ENCODE results near the gene LTF.
"Not testable (repeated sequence)": the region's sequence is repeated elsewhere in the genome, so short reads cannot be mapped to it uniquely, and the experiment has no call there.

The LTF gene

DNA sequence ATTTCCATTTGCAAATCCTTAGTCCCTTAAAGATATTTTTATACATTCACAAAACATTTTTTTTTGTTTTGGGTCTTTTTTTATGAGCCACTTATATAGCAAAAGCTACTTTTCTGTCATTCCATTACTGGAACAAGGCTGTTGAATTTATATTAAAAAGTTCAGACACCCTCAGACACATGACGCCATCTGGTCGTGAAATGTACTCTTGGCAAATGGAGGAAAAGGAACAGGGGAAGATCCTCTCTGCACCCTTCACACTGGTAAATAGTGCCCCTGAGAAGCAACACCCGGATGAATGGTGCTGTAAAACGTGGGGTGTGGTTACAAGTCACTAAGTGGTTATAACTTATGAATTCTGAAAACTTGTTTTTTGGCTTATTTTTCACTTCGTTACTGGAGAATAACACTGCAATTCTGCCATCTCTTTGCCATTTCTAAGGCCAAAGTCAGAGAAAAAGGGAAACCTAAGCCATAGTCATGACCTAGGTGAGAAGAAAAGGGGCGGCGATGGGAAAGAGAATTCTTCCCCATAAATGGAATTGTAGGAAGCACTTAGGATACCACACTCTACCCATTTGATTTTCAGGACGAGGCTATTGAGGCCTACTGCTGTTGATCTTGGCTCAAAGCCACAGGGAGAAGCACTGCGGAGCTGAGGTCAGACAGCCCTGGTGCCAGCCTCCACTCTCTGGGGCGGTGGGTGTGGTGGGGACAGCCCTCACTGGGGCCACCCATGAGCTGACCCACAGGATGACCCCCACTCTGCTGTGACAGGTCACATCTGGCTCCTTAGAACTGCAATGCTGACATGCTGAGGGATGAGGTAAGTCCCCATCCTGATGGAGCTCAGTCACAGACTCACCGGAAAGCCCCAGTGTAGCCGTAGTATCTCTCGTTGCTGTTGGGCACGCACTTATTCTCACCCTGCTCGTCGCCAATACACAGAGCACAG, 21.9 kb downstream of the LTF start:
- DNase-seq (ENCODE audit: low read depth) = no peak

DNA sequence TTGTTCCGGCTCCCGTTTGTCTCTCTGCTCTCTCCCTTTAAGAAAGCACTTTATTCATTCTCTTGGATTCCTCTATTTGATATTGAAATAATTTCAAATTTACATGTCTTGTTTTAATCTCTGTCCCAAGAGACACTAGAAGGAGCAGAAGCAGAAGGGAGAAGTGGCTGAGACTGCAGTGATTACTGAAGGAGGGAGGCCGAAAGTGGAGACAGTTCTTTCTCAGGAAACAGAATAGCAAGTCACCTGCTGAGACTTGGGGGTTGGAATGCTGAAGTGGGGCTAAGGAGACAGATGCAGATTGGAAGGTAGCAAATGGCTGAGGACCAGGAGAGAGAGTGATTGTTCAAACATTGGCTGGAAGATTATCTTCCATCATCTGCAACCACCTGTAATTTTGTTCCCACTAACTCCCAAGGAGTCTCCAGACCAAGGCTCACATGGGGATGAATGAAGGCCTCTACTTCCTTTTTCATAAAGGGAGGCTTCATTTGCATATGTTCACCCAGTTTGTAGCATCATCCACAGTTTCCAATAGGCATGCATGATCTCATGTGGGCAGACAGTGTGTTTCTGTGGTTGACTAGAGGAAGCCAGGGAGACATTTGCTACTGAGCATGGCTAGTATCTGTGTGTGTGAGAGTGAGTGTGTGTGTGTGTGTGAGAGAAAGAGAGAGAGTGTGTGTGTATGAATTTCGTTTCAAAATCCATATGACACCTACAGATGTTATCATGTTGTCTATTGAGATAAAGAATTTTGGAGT, 24.0 kb downstream of the LTF start:
- TF ChIP-seq, protein P1, sequence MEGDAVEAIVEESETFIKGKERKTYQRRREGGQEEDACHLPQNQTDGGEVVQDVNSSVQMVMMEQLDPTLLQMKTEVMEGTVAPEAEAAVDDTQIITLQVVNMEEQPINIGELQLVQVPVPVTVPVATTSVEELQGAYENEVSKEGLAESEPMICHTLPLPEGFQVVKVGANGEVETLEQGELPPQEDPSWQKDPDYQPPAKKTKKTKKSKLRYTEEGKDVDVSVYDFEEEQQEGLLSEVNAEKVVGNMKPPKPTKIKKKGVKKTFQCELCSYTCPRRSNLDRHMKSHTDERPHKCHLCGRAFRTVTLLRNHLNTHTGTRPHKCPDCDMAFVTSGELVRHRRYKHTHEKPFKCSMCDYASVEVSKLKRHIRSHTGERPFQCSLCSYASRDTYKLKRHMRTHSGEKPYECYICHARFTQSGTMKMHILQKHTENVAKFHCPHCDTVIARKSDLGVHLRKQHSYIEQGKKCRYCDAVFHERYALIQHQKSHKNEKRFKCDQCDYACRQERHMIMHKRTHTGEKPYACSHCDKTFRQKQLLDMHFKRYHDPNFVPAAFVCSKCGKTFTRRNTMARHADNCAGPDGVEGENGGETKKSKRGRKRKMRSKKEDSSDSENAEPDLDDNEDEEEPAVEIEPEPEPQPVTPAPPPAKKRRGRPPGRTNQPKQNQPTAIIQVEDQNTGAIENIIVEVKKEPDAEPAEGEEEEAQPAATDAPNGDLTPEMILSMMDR (IDR thresholded peaks at IDR 0.05; ENCODE audit: control insufficient read depth, extremely low read depth, insufficient read depth) = no peak
- H3K4me3 ChIP-seq (ENCODE audit: low read depth, low read length) = no peak overlapping the region
- DNase-seq (ENCODE audit: low read depth) = no peak

More for the DNA sequence above, 21.9 kb downstream of the LTF start:
- TF ChIP-seq, protein P1 (IDR thresholded peaks at IDR 0.05; ENCODE audit: control insufficient read depth, extremely low read depth, insufficient read depth) = peak; percentile 42
- no peak overlapping the region for H3K4me3 ChIP-seq (ENCODE audit: low read depth, low read length)

DNA sequence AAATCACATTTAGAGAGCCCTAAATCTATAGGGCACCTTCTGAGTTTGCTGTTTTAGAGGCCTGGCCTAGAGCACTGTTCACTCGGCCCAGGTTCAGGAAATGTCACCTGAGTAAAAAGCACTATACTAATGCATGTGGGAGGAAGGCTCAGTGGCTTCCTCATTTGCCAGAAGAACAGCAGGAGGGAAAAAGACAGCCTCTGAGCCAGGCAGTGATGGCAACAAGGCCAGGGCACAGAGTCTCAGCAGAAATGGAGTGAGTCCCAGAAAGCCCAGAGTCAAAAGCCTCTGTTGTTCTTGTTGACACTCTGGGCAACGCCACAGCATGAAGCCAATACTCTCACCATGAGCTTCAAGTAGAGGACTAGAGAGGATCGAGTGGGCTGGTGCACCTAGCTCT, 25.9 kb downstream of the LTF start:
- TF ChIP-seq, protein P1 (IDR thresholded peaks at IDR 0.05; ENCODE audit: control insufficient read depth, extremely low read depth, insufficient read depth) = no peak
- no peak for DNase-seq (ENCODE audit: low read depth)
- H3K4me3 ChIP-seq (ENCODE audit: low read depth, low read length) = no peak overlapping the region

DNA sequence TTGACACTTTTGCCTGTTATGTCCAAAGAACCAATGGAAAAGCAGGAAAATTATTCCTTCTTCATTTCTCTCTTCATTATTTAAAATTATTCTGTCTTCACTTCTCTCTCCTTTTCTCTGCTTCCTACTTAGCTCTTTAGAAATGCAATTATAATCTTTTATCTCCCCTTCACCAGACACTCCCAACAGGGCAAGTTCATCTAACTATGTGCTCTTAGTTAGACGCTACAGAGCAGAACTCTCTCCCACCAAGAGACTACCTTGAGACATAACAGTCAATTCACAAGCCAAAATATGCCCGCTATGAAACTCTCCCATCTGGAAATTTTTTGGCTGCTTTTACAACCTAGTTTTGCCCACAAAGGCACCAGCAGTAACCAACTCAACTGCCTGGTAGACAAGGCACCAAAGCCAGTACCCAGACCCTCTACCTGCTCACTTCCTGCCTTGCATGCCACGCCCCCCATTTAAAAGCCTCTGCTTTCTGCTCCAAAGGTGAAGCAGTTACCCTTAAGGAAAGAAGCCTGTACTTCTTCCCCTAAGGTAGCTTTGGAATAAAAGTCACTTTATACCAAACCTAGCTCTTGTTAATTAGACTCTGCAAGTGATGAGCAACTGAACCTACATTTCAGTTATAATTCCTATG, 29.5 kb downstream of the LTF start:
- TF ChIP-seq, protein P1 (IDR thresholded peaks at IDR 0.05; ENCODE audit: control insufficient read depth, extremely low read depth, insufficient read depth) = no peak
- no peak for DNase-seq (ENCODE audit: low read depth)

DNA sequence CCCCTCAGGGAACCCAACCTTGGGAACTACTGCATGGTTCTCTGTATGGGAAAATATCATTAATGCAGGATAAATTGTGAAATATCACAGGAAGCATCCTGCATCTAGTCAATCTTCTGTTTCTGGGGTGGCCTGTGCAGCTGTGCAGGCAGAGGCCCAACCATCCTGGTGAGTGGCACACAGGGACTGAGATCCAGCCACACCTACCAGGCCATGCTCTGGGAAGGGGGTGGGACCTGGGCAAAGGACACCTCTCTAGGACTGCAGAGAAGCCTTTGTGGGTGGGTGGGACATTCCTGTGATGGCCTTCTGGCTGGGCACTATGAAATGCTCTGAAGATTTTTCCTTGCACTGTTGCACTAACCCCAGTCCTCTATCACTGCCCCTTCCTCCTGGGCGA, 30.9 kb downstream of the LTF start:
- TF ChIP-seq, protein P1 (IDR thresholded peaks at IDR 0.05; ENCODE audit: control insufficient read depth, extremely low read depth, insufficient read depth) = no peak
- no peak for DNase-seq (ENCODE audit: low read depth)
- no peak overlapping the region for H3K4me3 ChIP-seq (ENCODE audit: low read depth, low read length)

More for the DNA sequence above, 29.5 kb downstream of the LTF start:
- H3K4me3 ChIP-seq (ENCODE audit: low read depth, low read length) = no peak overlapping the region

DNA sequence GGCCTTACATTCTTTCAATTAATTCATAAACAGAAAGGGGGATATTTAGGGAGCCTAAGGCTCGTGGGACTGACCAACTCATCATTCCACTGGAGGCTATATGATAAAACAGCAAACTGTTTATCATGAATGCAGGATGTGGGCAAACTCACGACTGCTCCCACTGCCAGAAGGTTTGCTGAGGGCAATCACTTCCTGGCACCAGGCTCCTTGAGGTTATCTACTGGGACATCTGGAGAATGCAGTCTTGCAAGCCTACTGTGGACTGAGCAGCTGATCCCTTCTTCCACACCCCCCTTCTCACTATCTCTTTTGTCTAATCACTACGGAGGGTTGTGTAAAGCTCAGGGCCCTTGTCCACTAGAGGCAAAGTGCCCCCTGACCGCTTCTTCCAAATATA, 31.6 kb downstream of the LTF start:
- DNase-seq (ENCODE audit: low read depth); H3K4me3 ChIP-seq (ENCODE audit: low read depth, low read length): not testable (repeated sequence)

DNA sequence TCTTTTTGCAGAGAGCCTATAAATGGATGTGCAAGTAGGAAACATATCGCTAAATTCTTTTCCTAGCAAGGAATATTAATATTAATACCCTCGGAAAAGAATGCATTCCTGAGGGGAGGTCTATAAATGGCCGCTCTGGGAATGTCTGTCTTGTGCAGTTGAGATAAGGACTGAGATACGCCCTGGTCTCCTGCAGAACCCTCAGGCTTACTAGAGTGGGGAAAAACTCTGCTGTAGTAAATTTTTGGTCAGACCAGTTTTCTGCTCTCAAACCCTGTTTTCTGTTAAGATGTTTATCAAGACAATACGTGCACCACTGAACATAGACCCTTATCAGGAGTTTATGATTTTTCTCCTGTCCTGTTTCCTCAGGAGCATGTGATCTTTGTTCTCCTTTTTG, 32.8 kb downstream of the LTF start:
- not testable (repeated sequence) for DNase-seq (ENCODE audit: low read depth); H3K4me3 ChIP-seq (ENCODE audit: low read depth, low read length)

DNA sequence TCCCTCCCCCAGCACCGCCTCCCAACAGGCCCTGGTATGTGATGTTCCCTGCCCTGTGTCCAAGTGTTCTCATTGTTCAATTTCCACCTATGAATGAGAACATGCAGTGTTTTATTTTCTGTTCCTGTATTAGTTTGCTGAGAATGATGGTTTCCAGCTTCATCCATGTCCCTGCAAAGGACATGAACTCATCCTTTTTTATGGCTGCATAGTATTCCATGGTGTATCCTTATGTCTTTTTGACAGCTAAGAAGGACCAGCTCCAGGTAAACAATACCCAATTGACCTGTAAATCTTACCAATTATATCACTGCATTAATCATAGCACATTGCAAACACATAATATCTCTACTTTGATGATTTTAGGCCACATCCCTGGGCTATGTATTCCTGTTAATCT, 33.8 kb downstream of the LTF start:
- DNase-seq (ENCODE audit: low read depth); H3K4me3 ChIP-seq (ENCODE audit: low read depth, low read length): not testable (repeated sequence)

Data from LNCaP clone FGC (cell line).